GM18502 (cell line): Measurements from ENCODE around the gene ACOX1.

Source experiments
- ATAC-seq: cut with Tn5 transposase; IDR thresholded peaks from one replicate; pipeline ENCODE4 v1.9.1; 2021; ENCODE audit warnings: mild to moderate bottlenecking; ENCODE audit not compliant: unreplicated experiment, poor library complexity

ACOX1 gene

DNA sequence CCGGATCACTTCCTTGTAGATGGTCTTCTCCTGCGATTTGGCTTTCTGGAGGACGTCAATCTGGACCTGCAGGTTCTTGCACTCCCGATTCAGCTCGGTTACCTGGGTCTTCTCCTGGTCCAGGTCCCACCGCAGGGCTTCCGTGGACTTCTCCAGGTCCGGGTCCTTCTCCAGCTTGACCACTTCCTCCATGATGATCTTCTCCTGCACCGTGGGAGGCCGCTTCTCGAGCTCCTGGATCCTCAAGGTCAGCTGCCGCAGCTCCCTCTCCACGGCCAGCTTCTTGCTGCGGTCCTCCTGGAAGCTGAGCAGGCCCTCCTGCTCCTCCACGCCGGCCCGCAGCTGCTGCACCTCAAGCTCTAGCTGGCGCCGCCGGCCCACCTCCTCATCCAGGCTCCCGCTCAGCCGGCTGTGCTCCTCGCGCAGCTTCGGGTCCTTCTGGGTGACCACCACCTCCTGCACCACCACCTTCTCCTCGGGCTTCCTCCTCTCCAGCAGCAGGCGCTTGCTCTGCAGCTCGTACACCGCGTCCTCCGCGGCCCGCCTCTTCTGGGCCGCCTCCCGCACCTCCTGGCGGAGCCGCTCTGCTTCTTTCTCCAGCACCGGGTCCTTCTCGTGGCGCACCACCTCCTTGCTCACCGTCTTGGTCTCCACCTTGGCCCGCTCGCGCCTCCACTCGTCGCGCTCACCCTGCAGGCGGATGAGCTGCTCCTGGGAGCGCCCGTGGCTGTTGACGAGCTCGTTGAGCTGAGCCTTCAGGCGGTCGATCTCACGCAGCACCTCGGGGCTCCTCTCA lies 29.9 kb upstream of the ACOX1 start:
- ATAC-seq: no peak

DNA sequence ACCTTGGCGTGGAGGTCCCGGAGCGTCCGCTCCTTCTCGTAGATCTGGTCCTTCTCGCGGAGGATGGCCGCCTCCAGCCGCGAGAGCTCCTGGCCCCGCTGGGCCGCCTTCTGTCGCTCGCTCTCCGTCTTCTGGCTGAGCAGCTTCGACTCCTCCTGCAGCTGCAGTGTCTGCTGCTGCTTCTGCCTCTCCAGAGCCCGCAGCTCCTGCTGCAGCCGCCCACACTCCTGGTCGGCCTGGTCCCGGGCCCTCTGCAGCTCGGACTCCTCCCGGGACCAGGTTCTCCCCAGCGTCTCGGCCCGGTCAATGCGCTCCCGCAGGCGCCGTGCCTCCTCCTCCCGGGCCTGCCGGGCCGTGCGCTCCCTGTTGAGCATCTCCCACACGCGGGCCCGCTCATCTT lies 29.2 kb upstream of the ACOX1 start:
- ATAC-seq: no peak

DNA sequence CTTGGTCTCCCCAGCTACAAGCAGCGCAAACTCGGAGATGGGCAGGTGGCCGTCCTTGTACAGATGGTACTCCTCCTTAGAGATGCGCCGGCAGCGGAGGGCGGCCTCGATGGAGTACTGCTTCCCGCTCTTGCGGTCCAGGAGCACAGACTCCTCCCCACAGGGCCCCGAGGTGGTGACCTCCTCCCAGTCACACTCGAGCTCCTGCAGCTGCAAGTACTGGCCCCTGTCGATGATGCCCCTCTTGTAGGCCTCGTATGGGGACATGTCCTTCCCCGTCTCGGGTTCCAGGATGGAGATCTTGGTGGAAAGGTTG lies 28.8 kb upstream of the ACOX1 start:
- ATAC-seq: no peak

- ATAC-seq: no peak
Measured at GRCh38 chr17:76007131-76007849, 28.3 kb upstream of the ACOX1 start.

- no peak for ATAC-seq
Measured at GRCh38 chr17:76005263-76006149, 26.5 kb upstream of the ACOX1 start.

DNA sequence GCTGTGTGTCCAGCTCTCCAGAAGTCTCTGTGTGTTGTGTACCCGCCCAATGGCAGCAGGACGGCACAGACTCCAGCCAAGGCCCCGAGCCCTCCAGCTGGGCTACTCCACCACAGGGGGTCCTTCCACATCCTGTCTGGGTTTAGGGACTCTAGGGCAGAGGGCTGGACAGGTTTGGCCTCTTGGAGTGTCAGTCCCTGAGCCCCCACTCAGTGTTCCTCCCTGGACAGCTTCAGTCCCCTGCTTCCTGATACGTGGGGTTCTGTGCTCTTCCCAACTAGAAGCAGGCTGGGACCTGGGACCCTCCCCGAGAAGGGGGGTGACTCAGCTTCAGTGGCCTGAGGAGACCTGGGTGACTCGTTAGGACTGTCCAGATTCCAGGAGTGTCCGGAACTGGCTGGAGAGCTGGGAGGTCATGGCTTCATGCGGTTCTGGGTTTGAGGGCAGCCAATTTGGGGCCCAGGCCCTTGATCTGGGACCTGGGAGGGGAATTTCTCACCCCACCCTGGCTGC lies 25.8 kb upstream of the ACOX1 start:
- ATAC-seq: no peak

DNA sequence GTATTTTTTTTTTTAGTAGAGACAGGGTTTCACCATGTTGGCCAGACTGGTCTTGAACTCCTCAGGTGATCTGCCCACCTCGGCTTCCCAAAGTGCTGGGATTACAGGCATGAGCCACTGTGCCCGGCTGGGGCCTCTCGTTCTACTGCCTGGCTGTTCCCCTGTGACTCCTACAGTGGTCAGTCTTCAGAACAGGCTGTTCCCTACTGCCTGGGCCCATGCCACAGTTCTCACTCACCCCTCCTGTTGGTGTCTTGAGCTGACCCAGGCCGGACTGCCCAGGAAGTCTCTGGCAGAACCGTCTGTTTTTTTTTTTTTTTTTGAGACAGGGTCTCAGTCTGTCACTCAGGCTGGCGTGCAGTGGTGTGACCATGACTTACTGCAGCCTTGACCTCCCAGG lies 24.9 kb upstream of the ACOX1 start:
- no peak for ATAC-seq

DNA sequence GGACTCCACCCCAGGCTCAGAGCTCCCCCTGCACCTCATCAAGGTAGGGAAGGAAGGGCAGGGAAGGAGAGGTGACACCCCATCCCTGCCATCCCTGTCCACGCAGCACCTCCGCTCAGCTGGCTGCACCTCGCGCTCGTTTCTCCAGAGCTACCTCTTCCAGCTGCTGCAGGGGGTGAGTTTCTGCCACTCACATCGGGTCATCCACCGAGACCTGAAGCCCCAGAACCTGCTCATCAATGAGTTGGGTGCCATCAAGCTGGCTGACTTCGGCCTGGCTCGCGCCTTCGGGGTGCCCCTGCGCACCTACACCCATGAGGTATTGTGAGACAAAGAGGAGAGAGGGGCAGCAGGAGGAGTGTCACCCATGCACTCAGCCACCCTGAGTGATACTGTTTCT lies 23.1 kb upstream of the ACOX1 start:
- ATAC-seq: no peak

- no peak for ATAC-seq
Measured at GRCh38 chr17:76000755-76001521, 22.0 kb upstream of the ACOX1 start, which contains the start of gene CDK3. Gene CDK3 (plus strand): TSS chr17:76000855. CDS start chr17:76001426, 571 bp downstream.

- ATAC-seq: no peak
Measured at GRCh38 chr17:76000016-76000754, 21.2 kb upstream of the ACOX1 start.

GRCh38 chr17:75998327-75998795 lies 19.4 kb upstream of the ACOX1 start:
- ATAC-seq: no peak

DNA sequence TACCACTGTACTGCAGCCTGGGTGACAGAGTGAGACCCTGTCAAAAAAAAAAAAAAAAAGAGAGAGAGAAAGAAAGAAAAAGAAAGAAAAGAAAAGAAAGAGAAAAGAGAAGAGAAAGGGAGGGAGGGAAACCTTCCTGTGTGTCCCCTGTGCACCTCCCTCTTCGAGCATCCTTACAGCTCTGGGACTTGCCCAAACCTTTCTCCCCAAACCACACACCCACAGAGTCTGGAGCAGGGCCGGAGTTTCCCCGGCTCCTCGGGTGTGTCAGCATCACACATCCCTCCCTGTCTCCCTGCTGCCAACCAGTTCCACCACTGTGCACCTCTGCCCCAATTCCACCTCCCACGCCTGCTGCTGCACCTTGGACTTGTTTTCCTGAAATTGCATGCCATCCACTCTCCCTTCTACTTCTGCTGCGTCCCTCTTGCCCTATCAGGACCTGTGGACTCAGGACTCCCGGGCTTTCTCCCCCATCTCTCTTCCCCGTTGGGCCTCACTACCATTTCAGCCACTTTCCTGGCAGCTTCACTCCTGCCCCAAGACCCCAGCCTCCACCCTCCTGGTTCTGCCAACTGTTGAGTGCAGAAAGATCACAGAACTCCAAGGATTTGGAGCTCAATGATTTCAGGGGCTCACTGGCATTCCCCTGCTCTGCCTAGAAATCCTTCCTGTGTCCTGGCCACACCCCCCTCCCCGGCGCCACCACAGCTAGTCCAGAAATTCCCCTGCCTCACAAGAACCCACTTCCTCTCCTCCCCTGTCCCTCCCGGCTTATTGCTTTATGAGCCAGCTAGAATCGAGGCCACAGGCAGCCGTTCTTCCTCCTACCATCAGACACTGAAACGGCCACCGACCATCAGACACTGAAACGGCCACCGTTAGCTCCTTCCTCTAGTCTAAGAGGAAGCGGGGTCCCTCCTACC lies 18.0 kb upstream of the ACOX1 start:
- ATAC-seq: no peak

DNA sequence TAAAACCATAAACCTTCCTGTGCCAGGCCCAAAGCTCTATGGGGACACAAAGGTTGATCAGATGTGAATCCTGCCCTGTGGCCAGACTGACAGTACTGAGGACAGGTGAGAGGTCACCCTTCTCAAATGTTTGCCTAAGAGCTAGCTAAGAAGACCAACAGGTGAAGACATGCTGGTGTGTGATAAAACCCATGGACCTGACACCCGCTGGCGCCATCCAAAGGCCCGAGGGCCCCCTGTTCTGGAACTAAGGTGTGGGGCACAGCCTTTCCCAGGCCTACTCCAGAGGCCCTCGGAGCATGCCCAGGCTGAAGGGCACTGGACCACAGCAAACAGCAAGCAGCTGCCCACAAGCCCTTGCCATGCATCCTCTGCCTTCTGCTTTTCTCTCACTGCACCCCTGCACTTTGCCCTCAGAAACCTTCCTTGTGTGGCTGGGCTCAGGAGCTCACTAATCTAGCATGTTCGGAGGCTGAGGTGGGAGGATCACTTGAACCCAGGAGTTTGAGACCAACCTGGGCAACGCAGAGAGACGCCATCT lies 16.5 kb upstream of the ACOX1 start:
- ATAC-seq: no peak

GRCh38 chr17:75994802-75995370 lies 15.9 kb upstream of the ACOX1 start:
- ATAC-seq: no peak

DNA sequence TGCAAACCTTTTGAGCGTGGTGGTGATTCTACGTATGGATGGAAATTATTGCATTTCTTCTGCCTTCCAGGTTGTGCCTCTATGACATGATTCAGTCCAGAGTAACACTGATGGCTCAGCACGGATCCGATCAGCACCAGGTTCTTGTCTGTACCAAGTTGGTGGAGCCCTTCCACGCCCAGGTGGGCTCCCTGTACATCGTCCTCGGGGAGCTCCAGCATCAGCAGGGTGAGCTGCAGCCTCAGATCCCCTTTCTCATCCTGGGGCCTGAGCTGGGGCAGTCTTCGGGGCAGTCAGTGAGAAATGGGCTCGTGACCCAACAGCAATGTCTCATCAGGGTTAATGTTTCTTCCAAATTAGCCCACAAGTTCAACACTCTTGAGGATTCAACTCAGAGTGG lies 12.4 kb upstream of the ACOX1 start:
- no peak for ATAC-seq

GRCh38 chr17:75987041-75987440 lies 8.1 kb upstream of the ACOX1 start:
- no peak for ATAC-seq

- ATAC-seq: no peak
Measured at GRCh38 chr17:75985986-75986385, 7.0 kb upstream of the ACOX1 start.
